Activated CD4-positive, alpha-beta T cell treated with anti-CD3 and anti-CD28 coated beads, Interleukin-2, Interleukin-4, amounts not matched to agents 100 ng/mL and 50 ng/mL, durations not matched to agents 16 hours and 8 hours (primary cell): Measurements from ENCODE around the gene KCNJ11.

ENCODE experiments used
- DNase-seq: peaks from one replicate; pipeline ENCODE4 v3.0.0-alpha.2; 2020; ENCODE audit warnings: low spot score

The KCNJ11 gene

DNA sequence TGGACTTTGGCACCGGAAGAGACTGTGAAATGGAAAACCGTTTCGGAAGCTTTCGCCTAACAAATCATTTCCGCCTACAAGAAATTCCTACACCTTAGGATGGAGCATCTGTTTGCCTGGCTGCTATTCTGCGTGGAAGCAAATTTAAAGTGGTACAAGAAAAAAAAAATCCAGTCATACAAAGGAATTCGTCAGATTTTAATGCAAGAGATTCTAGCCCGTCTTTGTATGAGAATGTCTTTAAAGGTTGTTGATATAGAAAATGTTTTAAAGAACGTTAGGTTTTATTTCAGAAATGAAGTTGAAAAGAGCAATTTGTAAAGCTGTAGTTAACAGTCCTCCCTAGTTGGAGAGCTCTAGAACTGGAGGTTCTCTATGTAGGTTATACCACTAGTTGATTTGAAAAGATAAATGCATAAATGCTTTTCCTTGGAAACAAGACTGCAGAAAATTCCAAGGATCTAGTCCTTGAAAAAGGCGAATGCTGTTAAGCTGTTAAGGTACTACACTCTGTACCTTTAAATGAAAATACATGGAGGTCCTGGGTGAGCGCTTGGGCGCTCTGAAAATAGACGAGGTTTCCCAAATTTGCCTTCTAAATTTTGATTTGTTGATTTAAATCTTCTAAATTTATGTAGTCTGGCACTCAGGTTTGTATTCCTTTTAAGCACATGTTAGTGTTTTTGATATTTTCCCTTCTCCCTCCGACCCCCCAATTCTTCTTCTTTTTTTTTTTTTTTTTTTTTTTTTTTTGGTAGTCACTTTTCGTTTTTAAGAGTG, 34.4 kb downstream of the KCNJ11 start:
- DNase-seq: no peak

DNA sequence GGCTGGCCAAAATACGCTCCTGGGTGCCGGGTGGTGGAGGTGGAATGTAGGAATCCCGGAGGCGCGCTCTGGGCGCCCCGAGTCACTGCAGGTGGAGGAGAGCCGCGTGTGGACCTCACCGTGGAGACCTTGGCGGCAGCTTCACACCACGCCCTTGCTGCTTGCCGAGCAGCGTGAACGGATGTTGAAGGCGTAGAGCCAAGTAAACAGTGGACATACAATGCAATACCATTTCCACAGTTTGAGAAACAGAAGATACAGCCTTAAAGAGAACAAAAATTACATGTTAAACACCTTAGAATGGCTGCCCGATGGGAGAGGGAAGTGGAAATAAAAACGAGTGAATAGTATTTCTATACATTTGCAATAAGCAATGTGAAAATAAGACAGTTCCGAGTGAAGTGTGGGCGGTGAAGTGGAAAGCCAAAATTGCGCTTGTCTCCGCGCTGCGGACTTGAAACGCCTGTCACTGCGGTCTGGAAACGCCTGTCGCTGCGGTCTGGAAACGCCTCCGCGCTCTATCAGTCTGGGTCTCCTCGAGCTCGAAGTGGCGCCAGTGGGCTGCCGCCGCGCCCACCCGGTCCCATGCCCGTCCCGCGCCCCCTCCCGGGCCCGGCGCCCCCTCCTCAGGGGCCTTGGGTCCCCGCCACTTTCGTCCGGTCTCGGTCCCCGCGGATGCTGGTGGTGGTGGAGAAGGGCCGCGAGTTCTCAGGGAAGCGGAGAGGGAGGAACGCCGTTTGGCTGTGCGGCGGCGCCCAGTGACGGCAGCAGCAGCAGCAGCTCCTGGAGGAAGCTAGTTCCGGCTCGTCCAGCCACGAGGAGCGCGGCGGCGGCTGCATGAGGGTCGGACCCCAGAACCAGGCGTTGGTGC, 35.3 kb downstream of the KCNJ11 start:
- peak; percentile 19 for DNase-seq

DNA sequence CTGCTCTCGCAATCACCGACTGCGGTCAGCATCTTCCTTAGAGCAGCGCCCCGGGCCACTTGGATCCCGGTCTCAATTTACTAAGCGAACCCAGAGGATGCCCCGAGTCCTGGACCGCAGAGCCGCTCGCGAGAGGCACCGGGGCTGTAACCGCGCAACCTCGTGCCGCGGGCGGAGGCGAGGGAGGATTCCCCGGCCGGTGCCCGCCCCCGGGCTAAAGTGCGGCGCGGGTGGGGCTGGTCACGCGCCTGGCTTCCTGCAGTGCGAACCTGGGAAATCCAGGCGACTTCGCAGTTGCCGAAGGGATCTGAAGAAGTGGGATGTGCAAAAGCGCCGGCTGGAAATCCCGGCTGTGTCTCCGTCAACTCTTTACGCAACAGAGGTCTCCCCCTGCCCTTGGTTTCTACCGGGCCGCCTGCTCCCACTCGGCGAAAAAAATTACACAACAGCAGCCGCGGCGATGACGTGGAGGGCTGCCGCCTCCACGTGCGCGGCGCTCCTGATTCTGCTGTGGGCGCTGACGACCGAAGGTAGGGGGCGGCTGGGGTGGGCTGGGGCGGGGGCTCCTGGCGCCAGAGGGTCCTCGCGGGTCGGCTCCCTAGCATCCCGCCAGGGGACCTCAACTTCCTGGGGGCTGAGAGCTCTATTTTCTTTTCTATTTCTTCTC, 36.8 kb downstream of the KCNJ11 start, which contains the start of gene NCR3LG1:
TSS of gene NCR3LG1 (plus strand) at position 291 of the 667 bp plus-strand sequence. CDS start at position 461, 170 bp downstream.
- DNase-seq: no peak

DNA sequence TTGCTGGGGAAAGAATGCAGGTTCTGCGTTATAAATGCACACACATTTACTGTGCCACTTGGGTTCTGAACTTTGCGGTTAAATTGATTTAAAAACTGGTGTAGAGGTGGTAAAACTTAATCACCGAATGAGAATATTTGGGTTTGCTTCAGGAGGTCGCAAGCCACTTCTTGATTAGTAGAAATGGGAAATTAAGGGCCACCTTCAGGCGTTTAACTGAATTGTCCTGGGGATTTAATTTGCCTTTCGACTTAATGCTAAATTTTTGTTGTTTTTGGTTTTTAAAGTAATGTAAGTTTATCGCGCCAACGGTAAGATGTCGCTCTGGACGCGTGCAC, 37.3 kb downstream of the KCNJ11 start:
- DNase-seq: no peak

- DNase-seq: no peak
These were observed 37.8 kb downstream of the KCNJ11 start for GRCh38 chr11:17350455-17351171.

GRCh38 chr11:17347676-17348075, 40.8 kb downstream of the KCNJ11 start:
- DNase-seq: no peak

- no peak for DNase-seq
These were observed 44.6 kb downstream of the KCNJ11 start for GRCh38 chr11:17343907-17344306.

- no peak for DNase-seq
These were observed 45.2 kb downstream of the KCNJ11 start for GRCh38 chr11:17343257-17343656.
